WTC11 (cell line): Measurements from ENCODE around the gene MMAA. TPM values are rescaled to one million over a fixed set of nuclear protein-coding genes. Genes with fewer than 3 reads are reported as not detected.

Source experiments
- ATAC-seq: fragments of 200-7000 bp; cut with Tn5 transposase; 2 replicates; pipeline ENCODE4 v1.10.0; 2021; ENCODE audit warnings: mild to moderate bottlenecking, moderate library complexity
- CTCF ChIA-PET: fragments of 300-600 bp; sonication (Branson Sonifier 250); formaldehyde crosslinking; loops from one replicate; lab custom pipeline; 2021; ENCODE audit warnings: antibody characterized with exemption; lab: Charles Lee
- POLR2A ChIA-PET: fragments of 350-600 bp; sonication (Branson Sonifier 250); formaldehyde crosslinking; loops from one replicate; lab custom pipeline; 2021; ENCODE audit warnings: antibody characterized with exemption; lab: Charles Lee
- DNase-seq: peaks from one replicate; pipeline ENCODE4 v3.0.0; 2021; ENCODE audit warnings: low spot score
- H3K27ac Mint-ChIP-seq: 2 replicates; pipeline ENCODE4 v1.8.0; 2021; ENCODE audit warnings: mixed read lengths
- H3K27me3 Mint-ChIP-seq: 2 replicates; pipeline ENCODE4 v1.8.0; 2021; ENCODE audit warnings: low read depth, mild to moderate bottlenecking, moderate library complexity, mixed read lengths
- H3K36me3 Mint-ChIP-seq: 2 replicates; pipeline ENCODE4 v1.8.0; 2021; ENCODE audit warnings: mixed read lengths
- H3K4me1 Mint-ChIP-seq: 2 replicates; pipeline ENCODE4 v1.8.0; 2022; ENCODE audit warnings: mixed read lengths
- H3K4me3 Mint-ChIP-seq: 2 replicates; pipeline ENCODE4 v1.8.0; 2021; ENCODE audit warnings: mild to moderate bottlenecking, moderate library complexity, mixed read lengths
- H3K9me3 Mint-ChIP-seq: 2 replicates; pipeline ENCODE4 v1.8.0; 2021; ENCODE audit warnings: mixed read lengths
- MYBL2 ChIP-seq: sonication (generic); formaldehyde crosslinking; IDR thresholded peaks from 2 replicates; pipeline ENCODE4 v1.8.1; 2023; ENCODE audit warnings: mild to moderate bottlenecking, moderate library complexity, missing genetic modification reagents
- NFYB ChIP-seq: sonication (generic); formaldehyde crosslinking; conservative IDR thresholded peaks from 2 replicates; pipeline ENCODE4 v1.8.0; 2022; ENCODE audit warnings: low read depth, missing genetic modification reagents
- OVOL2 ChIP-seq: fragments of 250-450 bp; sonication (Bioruptor Pico); IDR thresholded peaks from 2 replicates; pipeline ENCODE4 v1.9.0; 2021; ENCODE audit warnings: mild to moderate bottlenecking, borderline replicate concordance
- RELA ChIP-seq: sonication (generic); formaldehyde crosslinking; IDR thresholded peaks from 2 replicates; pipeline ENCODE4 v1.8.1; 2022; ENCODE audit warnings: missing genetic modification reagents, mild to moderate bottlenecking, borderline replicate concordance
- ZNF263 ChIP-seq: sonication (generic); formaldehyde crosslinking; IDR thresholded peaks from 2 replicates; pipeline ENCODE4 v1.8.1; 2022; ENCODE audit warnings: low read depth, mild to moderate bottlenecking, moderate library complexity, missing genetic modification reagents
- total RNA-seq: library from RNA; stranded (reverse); gene quantifications from 3 replicates; pipeline ENCODE4 v1.2.3, GENCODE V29; 2021
- TF ChIP-seq, protein P1 (sequence below): sonication (generic); formaldehyde crosslinking; IDR thresholded peaks from 2 replicates; pipeline ENCODE4 v1.8.0; 2022; ENCODE audit warnings: mild to moderate bottlenecking, missing genetic modification reagents
- TF ChIP-seq, protein P2 (sequence below): sonication (generic); formaldehyde crosslinking; IDR thresholded peaks from 2 replicates; pipeline ENCODE4 v1.8.0; 2022; ENCODE audit warnings: mild to moderate bottlenecking, missing genetic modification reagents
- TF ChIP-seq, protein P3 (sequence below): fragments of 250-450 bp; sonication (Bioruptor Pico); IDR thresholded peaks from 2 replicates; pipeline ENCODE4 v1.8.0; 2021; ENCODE audit warnings: mild to moderate bottlenecking
- TF ChIP-seq, protein P4 (sequence below): sonication (generic); formaldehyde crosslinking; IDR thresholded peaks from 2 replicates; pipeline ENCODE4 v1.8.1; 2022; ENCODE audit warnings: low read depth, mild to moderate bottlenecking, moderate library complexity, missing genetic modification reagents, borderline replicate concordance
- TF ChIP-seq, protein P5 (sequence below): sonication (generic); formaldehyde crosslinking; IDR thresholded peaks from 2 replicates; pipeline ENCODE4 v1.8.0; 2022; ENCODE audit warnings: missing genetic modification reagents
- TF ChIP-seq, protein P6 (sequence below): sonication (generic); formaldehyde crosslinking; IDR thresholded peaks from 2 replicates; pipeline ENCODE4 v1.8.1; 2022; ENCODE audit warnings: missing genetic modification reagents, borderline replicate concordance
- TF ChIP-seq, protein P7 (sequence below): sonication (generic); formaldehyde crosslinking; IDR thresholded peaks from 2 replicates; pipeline ENCODE4 v1.8.0; 2022; ENCODE audit warnings: mild to moderate bottlenecking, missing genetic modification reagents

MMAA gene
- total RNA-seq, 1 experiment from 2014 or later, result 4.9 TPM

DNA sequence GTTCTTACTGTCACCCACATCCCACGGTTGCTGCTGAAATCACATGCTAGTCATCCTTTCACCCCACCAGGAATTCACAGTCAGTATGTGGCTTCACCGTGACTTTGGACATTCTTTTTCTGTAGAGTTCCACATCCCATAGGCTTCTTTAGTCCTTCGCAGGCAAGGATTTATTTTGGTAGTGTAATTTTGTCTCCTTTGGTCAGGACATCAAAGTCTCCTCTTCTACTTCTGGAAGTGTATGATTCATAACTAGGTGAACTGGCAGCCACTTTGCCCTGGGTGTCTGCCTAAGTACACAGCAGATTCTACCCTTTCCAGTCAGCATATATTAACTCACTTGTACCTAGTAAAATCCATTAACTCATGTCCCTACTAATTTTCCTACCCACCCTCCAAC, 38.3 kb upstream of the MMAA start (continued):
- TF ChIP-seq, protein P1, sequence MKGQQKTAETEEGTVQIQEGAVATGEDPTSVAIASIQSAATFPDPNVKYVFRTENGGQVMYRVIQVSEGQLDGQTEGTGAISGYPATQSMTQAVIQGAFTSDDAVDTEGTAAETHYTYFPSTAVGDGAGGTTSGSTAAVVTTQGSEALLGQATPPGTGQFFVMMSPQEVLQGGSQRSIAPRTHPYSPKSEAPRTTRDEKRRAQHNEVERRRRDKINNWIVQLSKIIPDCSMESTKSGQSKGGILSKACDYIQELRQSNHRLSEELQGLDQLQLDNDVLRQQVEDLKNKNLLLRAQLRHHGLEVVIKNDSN (CRISPR knock-in tag), result no peak
- TF ChIP-seq MYBL2 (CRISPR knock-in tag) (no peak), NFYB (CRISPR knock-in tag) (no peak), RELA (CRISPR knock-in tag) (no peak), ZNF263 (CRISPR knock-in tag) (no peak)
- TF ChIP-seq, protein P2, sequence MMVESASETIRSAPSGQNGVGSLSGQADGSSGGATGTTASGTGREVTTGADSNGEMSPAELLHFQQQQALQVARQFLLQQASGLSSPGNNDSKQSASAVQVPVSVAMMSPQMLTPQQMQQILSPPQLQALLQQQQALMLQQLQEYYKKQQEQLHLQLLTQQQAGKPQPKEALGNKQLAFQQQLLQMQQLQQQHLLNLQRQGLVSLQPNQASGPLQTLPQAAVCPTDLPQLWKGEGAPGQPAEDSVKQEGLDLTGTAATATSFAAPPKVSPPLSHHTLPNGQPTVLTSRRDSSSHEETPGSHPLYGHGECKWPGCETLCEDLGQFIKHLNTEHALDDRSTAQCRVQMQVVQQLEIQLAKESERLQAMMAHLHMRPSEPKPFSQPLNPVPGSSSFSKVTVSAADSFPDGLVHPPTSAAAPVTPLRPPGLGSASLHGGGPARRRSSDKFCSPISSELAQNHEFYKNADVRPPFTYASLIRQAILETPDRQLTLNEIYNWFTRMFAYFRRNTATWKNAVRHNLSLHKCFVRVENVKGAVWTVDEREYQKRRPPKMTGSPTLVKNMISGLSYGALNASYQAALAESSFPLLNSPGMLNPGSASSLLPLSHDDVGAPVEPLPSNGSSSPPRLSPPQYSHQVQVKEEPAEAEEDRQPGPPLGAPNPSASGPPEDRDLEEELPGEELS (CRISPR knock-in tag), result no peak
- TF ChIP-seq, protein P3, sequence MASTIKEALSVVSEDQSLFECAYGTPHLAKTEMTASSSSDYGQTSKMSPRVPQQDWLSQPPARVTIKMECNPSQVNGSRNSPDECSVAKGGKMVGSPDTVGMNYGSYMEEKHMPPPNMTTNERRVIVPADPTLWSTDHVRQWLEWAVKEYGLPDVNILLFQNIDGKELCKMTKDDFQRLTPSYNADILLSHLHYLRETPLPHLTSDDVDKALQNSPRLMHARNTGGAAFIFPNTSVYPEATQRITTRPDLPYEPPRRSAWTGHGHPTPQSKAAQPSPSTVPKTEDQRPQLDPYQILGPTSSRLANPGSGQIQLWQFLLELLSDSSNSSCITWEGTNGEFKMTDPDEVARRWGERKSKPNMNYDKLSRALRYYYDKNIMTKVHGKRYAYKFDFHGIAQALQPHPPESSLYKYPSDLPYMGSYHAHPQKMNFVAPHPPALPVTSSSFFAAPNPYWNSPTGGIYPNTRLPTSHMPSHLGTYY (CRISPR knock-in tag), result no peak

DNA sequence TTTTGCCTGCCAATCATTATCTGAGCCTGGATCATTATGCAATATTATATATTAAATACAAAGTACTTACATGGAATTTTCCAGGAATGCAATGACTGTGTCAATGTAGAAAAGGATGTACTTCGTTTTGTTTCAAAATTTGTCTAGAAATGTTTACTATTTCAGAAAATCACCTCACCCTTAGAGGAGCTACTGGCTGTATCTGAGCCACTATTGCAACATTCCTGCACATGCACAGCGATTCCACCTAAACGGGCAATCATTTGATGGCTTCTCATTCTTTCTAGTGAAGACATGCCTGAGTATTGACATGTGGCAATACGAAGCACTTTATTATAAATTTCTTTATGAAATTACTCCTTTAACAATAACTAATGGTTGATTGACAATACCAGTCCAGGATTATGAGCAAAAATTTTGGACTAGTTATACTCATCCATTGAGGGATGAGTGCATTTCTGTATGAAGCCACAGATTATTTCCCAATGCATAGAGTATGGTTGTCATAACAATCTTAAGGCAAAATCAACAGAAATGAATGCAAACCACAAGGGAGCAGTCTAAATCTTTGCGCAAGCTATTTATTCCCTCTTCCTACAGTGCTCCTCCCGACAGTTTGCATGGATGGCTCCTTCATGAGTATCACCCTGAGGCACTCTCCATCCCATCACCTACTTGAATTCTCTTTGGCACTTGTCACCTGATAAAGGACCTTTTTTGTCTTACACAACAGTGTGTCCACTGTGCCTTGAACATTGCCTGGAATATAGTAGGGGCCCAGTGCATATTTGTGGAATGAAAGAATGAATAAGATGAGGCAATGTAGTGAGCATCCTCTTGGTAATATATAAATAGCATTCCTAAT, 35.8 kb upstream of the MMAA start:
- ChIA-PET POLR2A (no interaction called here), CTCF (no interaction called here)
- ATAC-seq (no peak), DNase-seq (no peak)
- H3K27me3 Mint-ChIP-seq, result peaks cover 9% of the 10 kb centered on the region
- H3K36me3 Mint-ChIP-seq, result peaks cover 3% of the 10 kb centered on the region; the same call in 1 of the 2 replicates
- peaks cover 14% of the 10 kb centered on the region for H3K9me3 Mint-ChIP-seq
- H3K4me3 Mint-ChIP-seq, result no peak overlapping the region
- no peak for TF ChIP-seq OVOL2 (CRISPR knock-in tag)
- TF ChIP-seq, protein P4, sequence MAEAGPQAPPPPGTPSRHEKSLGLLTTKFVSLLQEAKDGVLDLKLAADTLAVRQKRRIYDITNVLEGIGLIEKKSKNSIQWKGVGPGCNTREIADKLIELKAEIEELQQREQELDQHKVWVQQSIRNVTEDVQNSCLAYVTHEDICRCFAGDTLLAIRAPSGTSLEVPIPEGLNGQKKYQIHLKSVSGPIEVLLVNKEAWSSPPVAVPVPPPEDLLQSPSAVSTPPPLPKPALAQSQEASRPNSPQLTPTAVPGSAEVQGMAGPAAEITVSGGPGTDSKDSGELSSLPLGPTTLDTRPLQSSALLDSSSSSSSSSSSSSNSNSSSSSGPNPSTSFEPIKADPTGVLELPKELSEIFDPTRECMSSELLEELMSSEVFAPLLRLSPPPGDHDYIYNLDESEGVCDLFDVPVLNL (CRISPR knock-in tag), result no peak
- TF ChIP-seq, protein P5, sequence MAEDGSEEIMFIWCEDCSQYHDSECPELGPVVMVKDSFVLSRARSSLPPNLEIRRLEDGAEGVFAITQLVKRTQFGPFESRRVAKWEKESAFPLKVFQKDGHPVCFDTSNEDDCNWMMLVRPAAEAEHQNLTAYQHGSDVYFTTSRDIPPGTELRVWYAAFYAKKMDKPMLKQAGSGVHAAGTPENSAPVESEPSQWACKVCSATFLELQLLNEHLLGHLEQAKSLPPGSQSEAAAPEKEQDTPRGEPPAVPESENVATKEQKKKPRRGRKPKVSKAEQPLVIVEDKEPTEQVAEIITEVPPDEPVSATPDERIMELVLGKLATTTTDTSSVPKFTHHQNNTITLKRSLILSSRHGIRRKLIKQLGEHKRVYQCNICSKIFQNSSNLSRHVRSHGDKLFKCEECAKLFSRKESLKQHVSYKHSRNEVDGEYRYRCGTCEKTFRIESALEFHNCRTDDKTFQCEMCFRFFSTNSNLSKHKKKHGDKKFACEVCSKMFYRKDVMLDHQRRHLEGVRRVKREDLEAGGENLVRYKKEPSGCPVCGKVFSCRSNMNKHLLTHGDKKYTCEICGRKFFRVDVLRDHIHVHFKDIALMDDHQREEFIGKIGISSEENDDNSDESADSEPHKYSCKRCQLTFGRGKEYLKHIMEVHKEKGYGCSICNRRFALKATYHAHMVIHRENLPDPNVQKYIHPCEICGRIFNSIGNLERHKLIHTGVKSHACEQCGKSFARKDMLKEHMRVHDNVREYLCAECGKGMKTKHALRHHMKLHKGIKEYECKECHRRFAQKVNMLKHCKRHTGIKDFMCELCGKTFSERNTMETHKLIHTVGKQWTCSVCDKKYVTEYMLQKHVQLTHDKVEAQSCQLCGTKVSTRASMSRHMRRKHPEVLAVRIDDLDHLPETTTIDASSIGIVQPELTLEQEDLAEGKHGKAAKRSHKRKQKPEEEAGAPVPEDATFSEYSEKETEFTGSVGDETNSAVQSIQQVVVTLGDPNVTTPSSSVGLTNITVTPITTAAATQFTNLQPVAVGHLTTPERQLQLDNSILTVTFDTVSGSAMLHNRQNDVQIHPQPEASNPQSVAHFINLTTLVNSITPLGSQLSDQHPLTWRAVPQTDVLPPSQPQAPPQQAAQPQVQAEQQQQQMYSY (CRISPR knock-in tag), result no peak
- TF ChIP-seq, protein P6, sequence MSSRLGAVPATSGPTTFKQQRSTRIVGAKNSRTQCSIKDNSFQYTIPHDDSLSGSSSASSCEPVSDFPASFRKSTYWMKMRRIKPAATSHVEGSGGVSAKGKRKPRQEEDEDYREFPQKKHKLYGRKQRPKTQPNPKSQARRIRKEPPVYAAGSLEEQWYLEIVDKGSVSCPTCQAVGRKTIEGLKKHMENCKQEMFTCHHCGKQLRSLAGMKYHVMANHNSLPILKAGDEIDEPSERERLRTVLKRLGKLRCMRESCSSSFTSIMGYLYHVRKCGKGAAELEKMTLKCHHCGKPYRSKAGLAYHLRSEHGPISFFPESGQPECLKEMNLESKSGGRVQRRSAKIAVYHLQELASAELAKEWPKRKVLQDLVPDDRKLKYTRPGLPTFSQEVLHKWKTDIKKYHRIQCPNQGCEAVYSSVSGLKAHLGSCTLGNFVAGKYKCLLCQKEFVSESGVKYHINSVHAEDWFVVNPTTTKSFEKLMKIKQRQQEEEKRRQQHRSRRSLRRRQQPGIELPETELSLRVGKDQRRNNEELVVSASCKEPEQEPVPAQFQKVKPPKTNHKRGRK, result no peak
- TF ChIP-seq, protein P7, sequence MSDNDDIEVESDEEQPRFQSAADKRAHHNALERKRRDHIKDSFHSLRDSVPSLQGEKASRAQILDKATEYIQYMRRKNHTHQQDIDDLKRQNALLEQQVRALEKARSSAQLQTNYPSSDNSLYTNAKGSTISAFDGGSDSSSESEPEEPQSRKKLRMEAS, result no peak
- H3K4me1 Mint-ChIP-seq, result peaks cover 12% of the 10 kb centered on the region
- H3K27ac Mint-ChIP-seq, result peak overlapping the region; percentile 66; the same call in 1 of the 2 replicates
